Erythroblast (primary cell): ENCODE results near the gene SREBF2.

Source experiments
- GATA1 ChIP-seq: IDR thresholded peaks from 2 replicates; pipeline ENCODE4 v1.6.1; 2011; ENCODE audit warnings: low read depth, mild to moderate bottlenecking, control low read depth, low read length, moderate library complexity
- POLR2A ChIP-seq: IDR thresholded peaks from 2 replicates; pipeline ENCODE4 v1.6.1; 2011; ENCODE audit warnings: mild to moderate bottlenecking, low read length

- no peak for TF ChIP-seq POLR2A
- no peak for TF ChIP-seq GATA1
Measured at GRCh38 chr22:41902016-41902415, 69.1 kb downstream of the SREBF2 start.
